ENCODE measurements around the gene HRH2. TPM values are rescaled to one million over a fixed set of nuclear protein-coding genes. Genes with fewer than 3 reads are reported as not detected.

The HRH2 gene
- total and polyA plus RNA-seq, 2 experiments from 2014 or later, result 12.7 to 23.3 TPM

- Histone ChIP-seq H3K36me3 (no peaks in the 10 kb centered on the region), H3K27ac (no peak overlapping the region), H3K4me3 (no peak overlapping the region), H3K4me1 (ENCODE audit: low read depth) (peaks cover 6% of the 10 kb centered on the region), H3K27me3 (no peaks in the 10 kb centered on the region), H3K9me3 (ENCODE audit: low read depth) (no peaks in the 10 kb centered on the region)
- peak; percentile 36 for TF ChIP-seq CTCF (IDR thresholded peaks at IDR 0.05; ENCODE audit: low read depth, low read length)
- peak in 1 of 2 donors; percentile 3 for DNase-seq (ENCODE audit: low read depth in 1 of 2, low spot score in 1 of 2)
Observed at GRCh38 chr5:175700991-175701390, 43.1 kb downstream of the HRH2 start.

GRCh38 chr5:175701797-175702196 lies 43.9 kb downstream of the HRH2 start:
- Histone ChIP-seq H3K27ac (no peak overlapping the region), H3K4me3 (no peak overlapping the region), H3K9me3 (ENCODE audit: low read depth) (no peaks in the 10 kb centered on the region), H3K36me3 (no peaks in the 10 kb centered on the region), H3K27me3 (no peaks in the 10 kb centered on the region), H3K4me1 (ENCODE audit: low read depth) (no peaks in the 10 kb centered on the region)
- no peak for TF ChIP-seq CTCF (IDR thresholded peaks at IDR 0.05; ENCODE audit: low read depth, low read length)
- DNase-seq (ENCODE audit: low read depth in 1 of 2, low spot score in 1 of 2), result no peak

- no peaks in the 10 kb centered on the region for H3K9me3 ChIP-seq (ENCODE audit: low read depth)
- peak overlapping the region; percentile 48 for H3K27ac ChIP-seq
- no peak for TF ChIP-seq CTCF (IDR thresholded peaks at IDR 0.05; ENCODE audit: low read depth, low read length)
- no peaks in the 10 kb centered on the region for H3K4me1 ChIP-seq (ENCODE audit: low read depth)
- no peak for DNase-seq (ENCODE audit: low read depth in 1 of 2, low spot score in 1 of 2)
- peaks cover 2% of the 10 kb centered on the region for H3K36me3 ChIP-seq
- H3K4me3 ChIP-seq, result no peak overlapping the region
- no peaks in the 10 kb centered on the region for H3K27me3 ChIP-seq
Observed at GRCh38 chr5:175706499-175706898, 48.6 kb downstream of the HRH2 start.

GRCh38 chr5:175707751-175708375 lies 50.0 kb downstream of the HRH2 start:
- Histone ChIP-seq H3K27ac (no peak overlapping the region), H3K4me3 (no peak overlapping the region), H3K9me3 (ENCODE audit: low read depth) (no peaks in the 10 kb centered on the region), H3K4me1 (ENCODE audit: low read depth) (no peaks in the 10 kb centered on the region), H3K36me3 (peaks cover 2% of the 10 kb centered on the region), H3K27me3 (no peaks in the 10 kb centered on the region)
- DNase-seq (ENCODE audit: low read depth in 1 of 2, low spot score in 1 of 2), result no peak
- no peak for TF ChIP-seq CTCF (IDR thresholded peaks at IDR 0.05; ENCODE audit: low read depth, low read length)

GRCh38 chr5:175709276-175709781 lies 51.5 kb downstream of the HRH2 start:
- peaks cover 2% of the 10 kb centered on the region for H3K36me3 ChIP-seq
- H3K4me1 ChIP-seq (ENCODE audit: low read depth), result no peaks in the 10 kb centered on the region
- TF ChIP-seq CTCF (IDR thresholded peaks at IDR 0.05; ENCODE audit: low read depth, low read length), result no peak
- no peak for DNase-seq (ENCODE audit: low read depth in 1 of 2, low spot score in 1 of 2)
- no peak overlapping the region for H3K27ac ChIP-seq
- no peaks in the 10 kb centered on the region for H3K27me3 ChIP-seq
- no peaks in the 10 kb centered on the region for H3K9me3 ChIP-seq (ENCODE audit: low read depth)
- no peak overlapping the region for H3K4me3 ChIP-seq
